Measurements from ENCODE around the gene RAB20.
"Not testable (repeated sequence)": the region's sequence is repeated elsewhere in the genome, so short reads cannot be mapped to it uniquely, and the experiment has no call there.

Gene RAB20

DNA sequence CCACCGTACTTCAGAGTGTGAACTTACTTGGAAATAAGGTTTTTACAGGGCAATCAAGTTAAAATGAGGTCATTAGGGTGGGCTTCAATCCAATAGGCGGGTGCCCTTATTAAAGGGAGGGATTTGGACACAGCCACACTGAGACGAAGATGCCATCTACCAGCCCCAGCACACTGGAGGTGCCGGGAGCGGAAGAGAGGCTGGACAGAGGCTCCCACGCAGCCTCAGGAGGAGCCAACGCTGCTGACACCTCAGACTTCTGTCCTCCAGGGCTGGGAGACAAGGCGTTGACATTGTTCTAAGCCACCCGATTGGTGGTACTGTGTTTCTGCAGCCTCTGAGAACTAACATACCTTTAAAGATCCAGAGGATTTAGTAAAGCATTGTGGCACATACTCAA lies 12.6 kb upstream of the RAB20 start:
- Histone ChIP-seq H3K4me1 (ENCODE audit: control insufficient read depth, insufficient read depth, low read length, unreplicated experiment) (no peaks in the 10 kb centered on the region), H2AFZ (ENCODE audit: low read length, unreplicated experiment) (no peak overlapping the region), H3K79me2 (ENCODE audit: control insufficient read depth, insufficient read depth, low read length, unreplicated experiment) (no peaks in the 10 kb centered on the region), H3K27ac (ENCODE audit: low read depth, low read length) (no peak overlapping the region), H3K27me3 (ENCODE audit: insufficient read depth, low read length) (peaks cover 27% of the 10 kb centered on the region), H3K36me3 (ENCODE audit: insufficient read depth, low read length) (no peaks in the 10 kb centered on the region), H3K4me3 (ENCODE audit: low read depth, low read length) (no peak overlapping the region)

DNA sequence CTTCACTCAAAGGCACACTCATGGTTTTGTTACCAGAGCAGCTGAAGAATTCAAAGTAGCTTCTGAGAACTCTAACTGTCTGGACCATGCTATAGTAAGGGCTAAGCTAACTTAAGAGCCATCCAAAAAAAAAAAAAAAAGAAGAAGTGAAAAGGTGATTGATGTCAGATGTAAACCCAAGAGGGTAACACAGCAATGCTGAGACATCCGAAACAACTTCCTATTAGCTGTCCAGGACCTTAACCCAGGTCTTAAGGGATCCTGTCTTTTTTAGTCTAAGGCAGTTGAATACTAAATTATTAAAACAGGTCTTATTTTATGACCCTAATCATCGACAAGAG lies 11.2 kb upstream of the RAB20 start:
- H2AFZ ChIP-seq (ENCODE audit: low read length, unreplicated experiment) = no peak overlapping the region
- no peak overlapping the region for H3K4me3 ChIP-seq (ENCODE audit: low read depth, low read length)
- no peaks in the 10 kb centered on the region for H3K79me2 ChIP-seq (ENCODE audit: control insufficient read depth, insufficient read depth, low read length, unreplicated experiment)
- no peak overlapping the region for H3K27ac ChIP-seq (ENCODE audit: low read depth, low read length)
- H3K4me1 ChIP-seq (ENCODE audit: control insufficient read depth, insufficient read depth, low read length, unreplicated experiment) = no peaks in the 10 kb centered on the region
- no peaks in the 10 kb centered on the region for H3K36me3 ChIP-seq (ENCODE audit: insufficient read depth, low read length)
- peaks cover 27% of the 10 kb centered on the region for H3K27me3 ChIP-seq (ENCODE audit: insufficient read depth, low read length)

DNA sequence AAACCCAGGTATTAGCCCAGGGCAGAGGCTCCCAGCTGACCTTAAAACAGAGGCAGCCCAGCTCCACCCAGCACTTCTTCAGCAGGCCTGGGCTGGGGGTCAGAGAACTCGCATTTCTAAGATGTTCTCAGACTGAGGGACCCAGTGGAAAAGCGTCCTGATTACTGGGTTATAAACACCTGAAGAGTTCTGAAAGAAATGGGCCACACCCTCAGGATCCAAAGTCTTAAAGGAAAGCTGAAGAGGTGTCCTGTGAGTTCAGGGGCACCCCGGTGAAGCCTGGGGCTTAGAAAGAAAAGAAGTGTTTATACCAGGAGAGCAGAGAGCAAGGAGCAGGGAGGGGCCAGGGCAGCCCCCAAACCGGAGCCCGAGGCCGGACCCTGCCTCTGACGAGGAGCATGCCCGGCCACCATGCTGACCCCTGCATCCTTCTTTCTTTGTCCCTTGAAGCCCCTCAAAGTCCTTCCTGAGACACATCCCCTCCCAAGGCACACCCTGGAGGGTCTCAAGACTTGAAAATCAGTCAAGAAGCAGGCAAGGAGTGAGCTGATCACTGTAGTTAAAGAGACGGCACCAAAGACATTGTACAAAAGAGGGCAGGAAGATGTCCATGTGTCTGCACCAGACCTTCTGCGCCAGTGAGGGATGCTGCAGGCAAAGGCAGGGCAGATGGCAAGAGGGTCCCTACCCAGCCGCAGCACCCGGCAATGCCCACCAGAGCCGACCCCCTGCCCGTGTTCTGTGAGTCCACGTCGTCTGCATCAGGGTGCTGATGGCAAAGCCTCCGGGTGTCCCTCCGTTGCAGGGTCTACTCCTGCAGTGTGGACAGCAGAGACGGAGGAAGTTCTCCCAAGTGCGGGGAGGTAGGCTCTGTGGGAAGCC lies 10.6 kb upstream of the RAB20 start:
- Histone ChIP-seq H3K27ac (ENCODE audit: low read depth, low read length) (no peak overlapping the region), H3K79me2 (ENCODE audit: control insufficient read depth, insufficient read depth, low read length, unreplicated experiment) (no peaks in the 10 kb centered on the region), H2AFZ (ENCODE audit: low read length, unreplicated experiment) (no peak overlapping the region), H3K4me3 (ENCODE audit: low read depth, low read length) (no peak overlapping the region), H3K27me3 (ENCODE audit: insufficient read depth, low read length) (peaks cover 27% of the 10 kb centered on the region), H3K36me3 (ENCODE audit: insufficient read depth, low read length) (no peaks in the 10 kb centered on the region), H3K4me1 (ENCODE audit: control insufficient read depth, insufficient read depth, low read length, unreplicated experiment) (no peaks in the 10 kb centered on the region)

- Histone ChIP-seq H2AFZ (ENCODE audit: low read length, unreplicated experiment) (no peak overlapping the region), H3K4me3 (ENCODE audit: low read depth, low read length) (no peak overlapping the region), H3K79me2 (ENCODE audit: control insufficient read depth, insufficient read depth, low read length, unreplicated experiment) (no peaks in the 10 kb centered on the region), H3K27me3 (ENCODE audit: insufficient read depth, low read length) (peaks cover 27% of the 10 kb centered on the region), H3K36me3 (ENCODE audit: insufficient read depth, low read length) (no peaks in the 10 kb centered on the region), H3K4me1 (ENCODE audit: control insufficient read depth, insufficient read depth, low read length, unreplicated experiment) (no peaks in the 10 kb centered on the region), H3K27ac (ENCODE audit: low read depth, low read length) (no peak overlapping the region)
These were observed 9.4 kb upstream of the RAB20 start for GRCh38 chr13:110570886-110571285.

GRCh38 chr13:110569962-110570361 lies 8.4 kb upstream of the RAB20 start:
- H3K4me1 ChIP-seq (ENCODE audit: control insufficient read depth, insufficient read depth, low read length, unreplicated experiment); H2AFZ ChIP-seq (ENCODE audit: low read length, unreplicated experiment); H3K27ac ChIP-seq (ENCODE audit: low read depth, low read length); H3K4me3 ChIP-seq (ENCODE audit: low read depth, low read length); H3K36me3 ChIP-seq (ENCODE audit: insufficient read depth, low read length); H3K79me2 ChIP-seq (ENCODE audit: control insufficient read depth, insufficient read depth, low read length, unreplicated experiment): not testable (repeated sequence)
- H3K27me3 ChIP-seq (ENCODE audit: insufficient read depth, low read length) = peaks cover 27% of the 10 kb centered on the region

DNA sequence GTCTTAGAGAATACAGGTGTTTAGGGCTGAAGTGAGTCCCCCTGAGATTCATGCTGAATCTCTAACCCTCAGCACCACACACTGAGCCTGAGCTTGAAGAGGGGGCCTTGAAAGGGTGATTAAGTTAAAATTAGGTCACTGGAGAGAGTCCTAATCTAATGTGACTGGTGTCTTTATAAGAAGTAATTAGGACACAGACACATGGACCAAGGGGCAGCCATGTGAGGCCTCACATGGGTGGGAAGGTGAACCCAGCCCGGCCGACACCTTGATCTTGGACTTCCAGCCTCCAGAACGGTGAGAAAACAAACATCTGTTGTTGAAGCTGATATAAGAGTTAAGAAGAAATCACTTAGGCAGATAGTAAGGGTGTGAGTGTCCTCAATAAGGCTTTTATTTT lies 7.1 kb upstream of the RAB20 start:
- Histone ChIP-seq H3K4me3 (ENCODE audit: low read depth, low read length) (no peak overlapping the region), H3K4me1 (ENCODE audit: control insufficient read depth, insufficient read depth, low read length, unreplicated experiment) (no peaks in the 10 kb centered on the region), H3K27ac (ENCODE audit: low read depth, low read length) (no peak overlapping the region), H3K27me3 (ENCODE audit: insufficient read depth, low read length) (peaks cover 22% of the 10 kb centered on the region; the same call in 1 of the 2 replicates), H3K79me2 (ENCODE audit: control insufficient read depth, insufficient read depth, low read length, unreplicated experiment) (no peaks in the 10 kb centered on the region), H2AFZ (ENCODE audit: low read length, unreplicated experiment) (no peak overlapping the region), H3K36me3 (ENCODE audit: insufficient read depth, low read length) (no peaks in the 10 kb centered on the region)

DNA sequence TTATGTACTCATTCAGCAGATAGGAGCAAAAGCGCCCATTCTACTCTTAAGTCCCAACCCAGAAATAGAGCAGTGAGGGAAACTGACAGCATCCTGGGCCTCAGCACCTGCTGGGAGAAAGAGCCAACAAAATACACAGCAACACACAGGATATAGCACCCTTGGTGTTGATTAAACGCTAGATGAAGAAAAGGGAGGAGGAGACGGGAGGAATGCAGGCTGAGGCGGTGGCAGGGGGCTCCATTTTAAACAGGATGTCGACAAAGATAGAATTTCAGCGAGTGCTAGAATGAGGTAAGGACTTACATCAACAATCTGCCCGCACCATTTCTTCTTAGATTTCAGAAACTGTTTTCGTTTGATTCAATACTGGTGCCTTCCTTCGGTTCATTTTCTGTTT lies 4.6 kb upstream of the RAB20 start:
- Histone ChIP-seq H3K36me3 (ENCODE audit: insufficient read depth, low read length) (no peaks in the 10 kb centered on the region), H3K27me3 (ENCODE audit: insufficient read depth, low read length) (no peaks in the 10 kb centered on the region), H3K4me1 (ENCODE audit: control insufficient read depth, insufficient read depth, low read length, unreplicated experiment) (peaks cover 6% of the 10 kb centered on the region), H3K27ac (ENCODE audit: low read depth, low read length) (no peak overlapping the region), H3K79me2 (ENCODE audit: control insufficient read depth, insufficient read depth, low read length, unreplicated experiment) (peaks cover 4% of the 10 kb centered on the region), H2AFZ (ENCODE audit: low read length, unreplicated experiment) (no peak overlapping the region), H3K4me3 (ENCODE audit: low read depth, low read length) (no peak overlapping the region)

- H3K79me2 ChIP-seq (ENCODE audit: control insufficient read depth, insufficient read depth, low read length, unreplicated experiment) = peaks cover 12% of the 10 kb centered on the region
- H3K36me3 ChIP-seq (ENCODE audit: insufficient read depth, low read length) = no peaks in the 10 kb centered on the region
- no peak overlapping the region for H2AFZ ChIP-seq (ENCODE audit: low read length, unreplicated experiment)
- H3K4me1 ChIP-seq (ENCODE audit: control insufficient read depth, insufficient read depth, low read length, unreplicated experiment) = peaks cover 6% of the 10 kb centered on the region
- H3K27me3 ChIP-seq (ENCODE audit: insufficient read depth, low read length) = no peaks in the 10 kb centered on the region
- H3K27ac ChIP-seq (ENCODE audit: low read depth, low read length) = no peak overlapping the region
- no peak overlapping the region for H3K4me3 ChIP-seq (ENCODE audit: low read depth, low read length)
These were observed 3.8 kb upstream of the RAB20 start for GRCh38 chr13:110565296-110565695.

DNA sequence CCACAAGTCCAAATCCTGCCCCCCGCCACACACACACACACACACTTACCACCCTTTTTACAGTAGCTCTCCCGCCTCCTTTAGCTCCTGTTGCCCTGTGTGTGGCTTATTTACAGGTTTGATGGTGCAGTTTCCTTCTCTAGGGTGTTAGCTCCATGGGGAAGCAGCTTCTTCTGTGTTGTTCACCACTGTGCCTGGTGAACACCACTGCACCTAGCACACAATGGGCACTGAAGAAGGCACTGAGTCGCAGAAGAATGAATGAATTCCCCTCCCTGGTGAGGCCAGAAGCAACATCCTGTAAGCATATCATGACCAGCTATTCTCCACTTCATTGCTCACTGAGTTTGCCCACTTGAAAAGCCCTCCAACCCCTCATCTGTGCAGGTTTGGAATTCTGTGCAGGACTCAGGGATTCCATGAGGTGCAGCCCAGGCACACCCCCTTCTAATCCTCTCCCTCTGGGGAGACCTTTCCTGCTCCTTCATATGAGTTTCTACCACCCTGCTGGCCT lies 3.0 kb upstream of the RAB20 start:
- Histone ChIP-seq H3K27me3 (ENCODE audit: insufficient read depth, low read length) (no peaks in the 10 kb centered on the region), H3K36me3 (ENCODE audit: insufficient read depth, low read length) (no peaks in the 10 kb centered on the region), H2AFZ (ENCODE audit: low read length, unreplicated experiment) (no peak overlapping the region), H3K27ac (ENCODE audit: low read depth, low read length) (no peak overlapping the region), H3K4me3 (ENCODE audit: low read depth, low read length) (no peak overlapping the region), H3K4me1 (ENCODE audit: control insufficient read depth, insufficient read depth, low read length, unreplicated experiment) (peaks cover 6% of the 10 kb centered on the region), H3K79me2 (ENCODE audit: control insufficient read depth, insufficient read depth, low read length, unreplicated experiment) (peaks cover 20% of the 10 kb centered on the region)

GRCh38 chr13:110563463-110563774 lies 1.9 kb upstream of the RAB20 start:
- H3K36me3 ChIP-seq (ENCODE audit: insufficient read depth, low read length) = no peaks in the 10 kb centered on the region
- H3K4me3 ChIP-seq (ENCODE audit: low read depth, low read length) = no peak overlapping the region; the same call in 1 of the 2 replicates
- H3K27ac ChIP-seq (ENCODE audit: low read depth, low read length) = no peak overlapping the region
- peaks cover 6% of the 10 kb centered on the region for H3K4me1 ChIP-seq (ENCODE audit: control insufficient read depth, insufficient read depth, low read length, unreplicated experiment)
- peaks cover 25% of the 10 kb centered on the region for H3K79me2 ChIP-seq (ENCODE audit: control insufficient read depth, insufficient read depth, low read length, unreplicated experiment)
- no peaks in the 10 kb centered on the region for H3K27me3 ChIP-seq (ENCODE audit: insufficient read depth, low read length)
- H2AFZ ChIP-seq (ENCODE audit: low read length, unreplicated experiment) = no peak overlapping the region

GRCh38 chr13:110562696-110563462 lies 1.4 kb upstream of the RAB20 start:
- Histone ChIP-seq H3K4me3 (ENCODE audit: low read depth, low read length) (peak overlapping the region; percentile 86), H3K27ac (ENCODE audit: low read depth, low read length) (no peak overlapping the region), H3K27me3 (ENCODE audit: insufficient read depth, low read length) (no peaks in the 10 kb centered on the region), H3K36me3 (ENCODE audit: insufficient read depth, low read length) (no peaks in the 10 kb centered on the region), H3K4me1 (ENCODE audit: control insufficient read depth, insufficient read depth, low read length, unreplicated experiment) (peaks cover 6% of the 10 kb centered on the region), H2AFZ (ENCODE audit: low read length, unreplicated experiment) (no peak overlapping the region), H3K79me2 (ENCODE audit: control insufficient read depth, insufficient read depth, low read length, unreplicated experiment) (peaks cover 25% of the 10 kb centered on the region)
